Endometrium (tissue), 2 donors: ENCODE data around the gene SLC38A9.
A peak's percentile ranks its signal among the peaks of the same experiment; 100 is the strongest.
"Not testable (repeated sequence)": the region's sequence is repeated elsewhere in the genome, so short reads cannot be mapped to it uniquely, and the experiment has no call there.

Experiments used
- FAIRE-seq: peaks from 2 replicates; lab custom pipeline; 2012; peaks lifted over from hg19 to GRCh38; lab: Jason Lieb, UNC
- donor health status: control.
- donor health status: control.

Gene SLC38A9

GRCh38 chr5:55702598-55703345 lies 9.4 kb downstream of the SLC38A9 start:
- peak; percentile 51 for FAIRE-seq

GRCh38 chr5:55701462-55702103 lies 10.5 kb downstream of the SLC38A9 start:
- FAIRE-seq: no peak

- FAIRE-seq: no peak
Observed at GRCh38 chr5:55700745-55701144, 11.4 kb downstream of the SLC38A9 start.

- no peak for FAIRE-seq
Observed at GRCh38 chr5:55699041-55699688, 13.0 kb downstream of the SLC38A9 start.

- FAIRE-seq: not testable (repeated sequence)
Observed at GRCh38 chr5:55696704-55697103, 15.4 kb downstream of the SLC38A9 start.

- FAIRE-seq: no peak
Observed at GRCh38 chr5:55694152-55694830, 17.8 kb downstream of the SLC38A9 start.

- FAIRE-seq: peak; percentile 4
Observed at GRCh38 chr5:55692509-55692908, 19.6 kb downstream of the SLC38A9 start.

GRCh38 chr5:55692106-55692417 lies 20.1 kb downstream of the SLC38A9 start:
- no peak for FAIRE-seq

- FAIRE-seq: peak; percentile 96
Observed at GRCh38 chr5:55691265-55692105, 20.6 kb downstream of the SLC38A9 start.

- FAIRE-seq: no peak
Observed at GRCh38 chr5:55682071-55682470, 30.1 kb downstream of the SLC38A9 start.

GRCh38 chr5:55681301-55681700 lies 30.8 kb downstream of the SLC38A9 start:
- no peak for FAIRE-seq

GRCh38 chr5:55680353-55680752 lies 31.8 kb downstream of the SLC38A9 start:
- no peak for FAIRE-seq

GRCh38 chr5:55679556-55679955 lies 32.6 kb downstream of the SLC38A9 start:
- FAIRE-seq: no peak

GRCh38 chr5:55675119-55675518 lies 37.0 kb downstream of the SLC38A9 start:
- peak; percentile 83 for FAIRE-seq

- FAIRE-seq: no peak
Observed at GRCh38 chr5:55674340-55674739, 37.8 kb downstream of the SLC38A9 start.

- no peak for FAIRE-seq
Observed at GRCh38 chr5:55672477-55672911, 39.6 kb downstream of the SLC38A9 start.

GRCh38 chr5:55671975-55672374 lies 40.1 kb downstream of the SLC38A9 start:
- no peak for FAIRE-seq

- FAIRE-seq: no peak
Observed at GRCh38 chr5:55668356-55668755, 43.8 kb downstream of the SLC38A9 start.

GRCh38 chr5:55667938-55668337 lies 44.2 kb downstream of the SLC38A9 start:
- no peak for FAIRE-seq

- no peak for FAIRE-seq
Observed at GRCh38 chr5:55665065-55665464, 47.1 kb downstream of the SLC38A9 start.

GRCh38 chr5:55657443-55657842 lies 54.7 kb downstream of the SLC38A9 start:
- FAIRE-seq: peak; percentile 86

GRCh38 chr5:55650386-55650785 lies 61.7 kb downstream of the SLC38A9 start:
- no peak for FAIRE-seq
